ENCODE data around the gene TECPR1.

TECPR1 gene

DNA sequence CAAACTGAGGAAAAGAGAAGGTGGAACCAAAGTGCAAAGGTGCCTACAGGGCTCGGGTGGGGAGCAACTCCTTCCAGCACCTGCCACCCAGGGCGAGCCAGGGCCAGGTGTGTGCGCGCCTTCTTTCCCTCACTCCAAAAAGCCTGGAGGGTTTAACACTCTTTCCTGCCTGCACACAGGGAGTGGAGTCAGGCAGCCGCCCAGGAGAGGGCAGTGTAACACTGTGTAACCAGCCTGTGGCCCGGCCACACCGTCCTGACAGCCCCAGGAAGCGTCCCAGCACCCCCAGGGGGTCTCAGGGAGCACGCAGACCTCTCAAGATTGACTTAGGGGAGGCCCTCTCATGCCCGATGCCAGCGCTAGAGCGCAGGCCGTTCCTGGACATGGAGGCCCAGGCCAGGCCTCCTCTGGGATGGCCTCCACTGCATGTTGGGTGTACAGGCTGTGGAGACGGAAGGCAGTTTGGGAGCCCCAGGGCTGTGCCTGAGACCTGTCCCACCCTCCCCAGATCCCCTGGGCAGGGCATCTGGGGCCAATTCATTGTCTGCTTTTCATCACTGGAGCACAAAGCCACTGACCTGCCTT is 42.9 kb upstream of the TECPR1 start:
- Histone ChIP-seq H3K4me1 (ENCODE audit: control insufficient read depth, insufficient read depth, low read length) (no peaks in the 10 kb centered on the region), H3K9me3 (ENCODE audit: control insufficient read depth, insufficient read depth, low read depth, low read length) (no peaks in the 10 kb centered on the region), H3K27ac (ENCODE audit: extremely low read depth, low read depth, low read length) (no peak overlapping the region; the same call in 1 of the 2 replicates), H3K4me3 (ENCODE audit: low read depth, low read length) (no peak overlapping the region), H3K36me3 (ENCODE audit: control insufficient read depth in 2 of 2, insufficient read depth in 1 of 2, low read length in 2 of 2) (peaks cover 4 to 50% of the 10 kb centered on the region in 2 experiments)
- CTCF ChIA-PET: interaction anchor here (0.6 to 2.9 kb wide), 13 partner anchors 12 to 527 kb away, joined by 3 to 28 read pairs (median 4); partner anchors contain the start of gene BAIAP2L1
- POLR2A ChIA-PET: no interaction called here
- TF ChIP-seq RBAK (tag by site-specific recombination; IDR thresholded peaks at IDR 0.05) (no peak), WT1 (tag by site-specific recombination; IDR thresholded peaks at IDR 0.05) (0 out of 2 replicates have a peak, but pooled peaks have one; percentile 21), IKZF3 (tag by site-specific recombination; IDR thresholded peaks at IDR 0.05) (peak; percentile 44; the same call in 1 of the 2 replicates), ZNF501 (tag by site-specific recombination; IDR thresholded peaks at IDR 0.05) (0 out of 2 replicates have a peak, but pooled peaks have one; percentile 38), ZNF664 (tag by site-specific recombination; IDR thresholded peaks at IDR 0.05) (no peak), ZXDB (tag by site-specific recombination; IDR thresholded peaks at IDR 0.05) (no peak), ZNF121 (tag by site-specific recombination; IDR thresholded peaks at IDR 0.05) (no peak), ZNF433 (tag by site-specific recombination; IDR thresholded peaks at IDR 0.05; ENCODE audit: low read depth) (no peak), ZNF112 (tag by site-specific recombination; IDR thresholded peaks at IDR 0.05) (no peak), ZIC2 (tag by site-specific recombination; IDR thresholded peaks at IDR 0.05) (peak; percentile 80), ZSCAN30 (tag by site-specific recombination; IDR thresholded peaks at IDR 0.05) (peak; percentile 37; the same call in 1 of the 2 replicates), ZBTB10 (tag by site-specific recombination; IDR thresholded peaks at IDR 0.05) (no peak), ZNF398 (tag by site-specific recombination; IDR thresholded peaks at IDR 0.05) (no peak), ZNF561 (tag by site-specific recombination; IDR thresholded peaks at IDR 0.05; ENCODE audit: borderline replicate concordance) (peak; percentile 28; the same call in 1 of the 2 replicates), KLF17 (tag by site-specific recombination; IDR thresholded peaks at IDR 0.05) (peak; percentile 39; the same call in 1 of the 2 replicates), CTCF (tag by site-specific recombination; IDR thresholded peaks at IDR 0.05) (peak; percentile 94), ZNF274 (IDR thresholded peaks at IDR 0.05; ENCODE audit: low read length) (no peak), ZNF274 (tag by site-specific recombination; IDR thresholded peaks at IDR 0.05; ENCODE audit: borderline replicate concordance) (no peak), ZBTB17 (tag by site-specific recombination; IDR thresholded peaks at IDR 0.05) (peak; percentile 46; the same call in 1 of the 2 replicates), GLIS1 (tag by site-specific recombination; IDR thresholded peaks at IDR 0.05) (peak; percentile 93), ZNF558 (tag by site-specific recombination; IDR thresholded peaks at IDR 0.05) (no peak), ZNF701 (tag by site-specific recombination; IDR thresholded peaks at IDR 0.05) (no peak), SP3 (tag by site-specific recombination; IDR thresholded peaks at IDR 0.05) (0 out of 2 replicates have a peak, but pooled peaks have one; percentile 12)
- TF ChIP-seq, protein P1, sequence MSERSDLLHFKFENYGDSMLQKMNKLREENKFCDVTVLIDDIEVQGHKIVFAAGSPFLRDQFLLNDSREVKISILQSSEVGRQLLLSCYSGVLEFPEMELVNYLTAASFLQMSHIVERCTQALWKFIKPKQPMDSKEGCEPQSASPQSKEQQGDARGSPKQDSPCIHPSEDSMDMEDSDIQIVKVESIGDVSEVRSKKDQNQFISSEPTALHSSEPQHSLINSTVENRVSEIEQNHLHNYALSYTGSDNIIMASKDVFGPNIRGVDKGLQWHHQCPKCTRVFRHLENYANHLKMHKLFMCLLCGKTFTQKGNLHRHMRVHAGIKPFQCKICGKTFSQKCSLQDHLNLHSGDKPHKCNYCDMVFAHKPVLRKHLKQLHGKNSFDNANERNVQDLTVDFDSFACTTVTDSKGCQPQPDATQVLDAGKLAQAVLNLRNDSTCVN (tag by site-specific recombination; optimal IDR thresholded peaks at IDR 0.05): peak; percentile 14
- TF ChIP-seq, protein P2, sequence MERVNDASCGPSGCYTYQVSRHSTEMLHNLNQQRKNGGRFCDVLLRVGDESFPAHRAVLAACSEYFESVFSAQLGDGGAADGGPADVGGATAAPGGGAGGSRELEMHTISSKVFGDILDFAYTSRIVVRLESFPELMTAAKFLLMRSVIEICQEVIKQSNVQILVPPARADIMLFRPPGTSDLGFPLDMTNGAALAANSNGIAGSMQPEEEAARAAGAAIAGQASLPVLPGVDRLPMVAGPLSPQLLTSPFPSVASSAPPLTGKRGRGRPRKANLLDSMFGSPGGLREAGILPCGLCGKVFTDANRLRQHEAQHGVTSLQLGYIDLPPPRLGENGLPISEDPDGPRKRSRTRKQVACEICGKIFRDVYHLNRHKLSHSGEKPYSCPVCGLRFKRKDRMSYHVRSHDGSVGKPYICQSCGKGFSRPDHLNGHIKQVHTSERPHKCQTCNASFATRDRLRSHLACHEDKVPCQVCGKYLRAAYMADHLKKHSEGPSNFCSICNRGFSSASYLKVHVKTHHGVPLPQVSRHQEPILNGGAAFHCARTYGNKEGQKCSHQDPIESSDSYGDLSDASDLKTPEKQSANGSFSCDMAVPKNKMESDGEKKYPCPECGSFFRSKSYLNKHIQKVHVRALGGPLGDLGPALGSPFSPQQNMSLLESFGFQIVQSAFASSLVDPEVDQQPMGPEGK (tag by site-specific recombination; IDR thresholded peaks at IDR 0.05): peak; percentile 69
- TF ChIP-seq, protein P3, sequence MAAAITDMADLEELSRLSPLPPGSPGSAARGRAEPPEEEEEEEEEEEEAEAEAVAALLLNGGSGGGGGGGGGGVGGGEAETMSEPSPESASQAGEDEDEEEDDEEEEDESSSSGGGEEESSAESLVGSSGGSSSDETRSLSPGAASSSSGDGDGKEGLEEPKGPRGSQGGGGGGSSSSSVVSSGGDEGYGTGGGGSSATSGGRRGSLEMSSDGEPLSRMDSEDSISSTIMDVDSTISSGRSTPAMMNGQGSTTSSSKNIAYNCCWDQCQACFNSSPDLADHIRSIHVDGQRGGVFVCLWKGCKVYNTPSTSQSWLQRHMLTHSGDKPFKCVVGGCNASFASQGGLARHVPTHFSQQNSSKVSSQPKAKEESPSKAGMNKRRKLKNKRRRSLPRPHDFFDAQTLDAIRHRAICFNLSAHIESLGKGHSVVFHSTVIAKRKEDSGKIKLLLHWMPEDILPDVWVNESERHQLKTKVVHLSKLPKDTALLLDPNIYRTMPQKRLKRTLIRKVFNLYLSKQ (tag by site-specific recombination; IDR thresholded peaks at IDR 0.05; ENCODE audit: borderline replicate concordance): no peak

Measured in HEK293 (cell line).